ENCODE data around the gene INPP5A. TPM values are rescaled to one million over a fixed set of nuclear protein-coding genes. Genes with fewer than 3 reads are reported as not detected.

INPP5A gene
- polyA plus RNA-seq, 3 donors from 2014 or later, result 0.30 to 1.7 (median 0.48) TPM

GRCh38 chr10:132616170-132616995, 78.8 kb downstream of the INPP5A start:
- H3K4me3 Mint-ChIP-seq, result peak overlapping the region; percentile 46 to 86 (median 73)
- DNase-seq, result peak; percentile 92 to 94 (median 94)
- peaks cover 3 to 31% (median 5%) of the 10 kb centered on the region in 3 donors for H3K36me3 Mint-ChIP-seq
- peak overlapping the region; percentile 86 to 98 (median 95) for H3K27ac Mint-ChIP-seq
- H3K9me3 Mint-ChIP-seq, result peaks cover 10 to 31% (median 20%) of the 10 kb centered on the region in 6 donors
- H3K4me1 Mint-ChIP-seq, result peaks cover 36 to 45% of the 10 kb centered on the region in 2 donors
- H3K27me3 Mint-ChIP-seq (ENCODE audit: low read depth in 3 of 3), result peaks cover 23 to 38% (median 25%) of the 10 kb centered on the region in 3 donors

- H3K4me1 Mint-ChIP-seq, result peaks cover 35 to 42% of the 10 kb centered on the region in 2 donors
- H3K36me3 Mint-ChIP-seq, result peaks cover 3 to 30% (median 5%) of the 10 kb centered on the region in 3 donors
- H3K27ac Mint-ChIP-seq, result peak overlapping the region; percentile 86 to 98 (median 95)
- DNase-seq, result peak; percentile 56 to 63 (median 60)
- H3K4me3 Mint-ChIP-seq, result peak overlapping the region in 1 of 5 donors; percentile 5
- H3K27me3 Mint-ChIP-seq (ENCODE audit: low read depth in 3 of 3), result peaks cover 23 to 37% (median 25%) of the 10 kb centered on the region in 3 donors
- peaks cover 10 to 37% (median 21%) of the 10 kb centered on the region in 6 donors for H3K9me3 Mint-ChIP-seq
Measured at GRCh38 chr10:132616996-132617736, 79.6 kb downstream of the INPP5A start.

- H3K36me3 Mint-ChIP-seq, result peaks cover 3 to 27% (median 5%) of the 10 kb centered on the region in 3 donors
- H3K4me3 Mint-ChIP-seq, result peak overlapping the region in 1 of 5 donors; percentile 5
- peaks cover 22 to 33% (median 25%) of the 10 kb centered on the region in 3 donors for H3K27me3 Mint-ChIP-seq (ENCODE audit: low read depth in 3 of 3)
- peak overlapping the region; percentile 55 to 98 (median 95) for H3K27ac Mint-ChIP-seq
- H3K4me1 Mint-ChIP-seq, result peaks cover 29 to 37% of the 10 kb centered on the region in 2 donors
- DNase-seq, result no peak
- peaks cover 10 to 37% (median 21%) of the 10 kb centered on the region in 6 donors for H3K9me3 Mint-ChIP-seq
Measured at GRCh38 chr10:132617737-132618052, 80.1 kb downstream of the INPP5A start.

- peaks cover 27 to 36% of the 10 kb centered on the region in 2 donors for H3K4me1 Mint-ChIP-seq
- H3K27me3 Mint-ChIP-seq (ENCODE audit: low read depth in 3 of 3), result peaks cover 20 to 33% (median 25%) of the 10 kb centered on the region in 3 donors
- H3K4me3 Mint-ChIP-seq, result peak overlapping the region in 1 of 5 donors; percentile 27
- peaks cover 10 to 37% (median 21%) of the 10 kb centered on the region in 6 donors for H3K9me3 Mint-ChIP-seq
- H3K27ac Mint-ChIP-seq, result peak overlapping the region in 5 of 6 donors; percentile 78 to 98 (median 95)
- DNase-seq, result no peak
- H3K36me3 Mint-ChIP-seq, result peaks cover 3 to 27% (median 5%) of the 10 kb centered on the region in 3 donors
Measured at GRCh38 chr10:132618158-132618919, 80.8 kb downstream of the INPP5A start.

GRCh38 chr10:132619927-132620326, 82.3 kb downstream of the INPP5A start:
- no peak overlapping the region for H3K4me3 Mint-ChIP-seq

GRCh38 chr10:132624061-132624846, 86.7 kb downstream of the INPP5A start:
- H3K36me3 Mint-ChIP-seq, result peaks cover 0 to 15% (median 5%) of the 10 kb centered on the region in 3 donors
- H3K27ac Mint-ChIP-seq, result no peak overlapping the region
- no peak for DNase-seq
- H3K27me3 Mint-ChIP-seq (ENCODE audit: low read depth in 3 of 3), result peaks cover 3 to 15% (median 4%) of the 10 kb centered on the region in 3 donors
- H3K4me3 Mint-ChIP-seq, result no peak overlapping the region
- peaks cover 0 to 22% (median 11%) of the 10 kb centered on the region in 6 donors for H3K9me3 Mint-ChIP-seq
- peaks cover 13 to 16% of the 10 kb centered on the region in 2 donors for H3K4me1 Mint-ChIP-seq

More at GRCh38 chr10:132619927-132620326, 82.3 kb downstream of the INPP5A start:
- DNase-seq, result no peak
- Mint-ChIP-seq H3K27me3 (ENCODE audit: low read depth in 3 of 3) (peaks cover 17 to 31% (median 25%) of the 10 kb centered on the region in 3 donors), H3K36me3 (peaks cover 3 to 27% (median 5%) of the 10 kb centered on the region in 3 donors), H3K4me1 (peaks cover 27 to 29% of the 10 kb centered on the region in 2 donors), H3K9me3 (peaks cover 10 to 37% (median 21%) of the 10 kb centered on the region in 6 donors), H3K27ac (peak overlapping the region in 1 of 6 donors; percentile 64)

GRCh38 chr10:132624847-132625471, 87.4 kb downstream of the INPP5A start:
- DNase-seq, result no peak
- peaks cover 19 to 23% of the 10 kb centered on the region in 2 donors for H3K4me1 Mint-ChIP-seq
- H3K9me3 Mint-ChIP-seq, result peaks cover 0 to 20% (median 9%) of the 10 kb centered on the region in 6 donors
- H3K27me3 Mint-ChIP-seq (ENCODE audit: low read depth in 3 of 3), result peaks cover 3 to 18% (median 4%) of the 10 kb centered on the region in 3 donors
- H3K36me3 Mint-ChIP-seq, result peaks cover 0 to 13% (median 5%) of the 10 kb centered on the region in 3 donors
- no peak overlapping the region for H3K4me3 Mint-ChIP-seq
- H3K27ac Mint-ChIP-seq, result peak overlapping the region in 1 of 6 donors; percentile 22

GRCh38 chr10:132626019-132626760, 88.6 kb downstream of the INPP5A start:
- Mint-ChIP-seq H3K4me3 (no peak overlapping the region), H3K27ac (peak overlapping the region in 1 of 6 donors; percentile 34), H3K4me1 (peaks cover 27 to 34% of the 10 kb centered on the region in 2 donors), H3K36me3 (peaks cover 0 to 1% (median 0%) of the 10 kb centered on the region in 3 donors), H3K9me3 (peaks cover 0 to 8% (median 3%) of the 10 kb centered on the region in 6 donors), H3K27me3 (ENCODE audit: low read depth in 3 of 3) (peaks cover 3 to 19% (median 4%) of the 10 kb centered on the region in 3 donors)
- DNase-seq, result no peak

GRCh38 chr10:132626761-132627665, 89.4 kb downstream of the INPP5A start:
- Mint-ChIP-seq H3K27ac (peak overlapping the region in 2 of 6 donors; percentile 12 to 80), H3K27me3 (ENCODE audit: low read depth in 3 of 3) (peaks cover 2 to 18% (median 4%) of the 10 kb centered on the region in 3 donors), H3K4me3 (no peak overlapping the region), H3K4me1 (peaks cover 28 to 34% of the 10 kb centered on the region in 2 donors), H3K9me3 (no peaks in the 10 kb centered on the region), H3K36me3 (no peaks in the 10 kb centered on the region)
- DNase-seq, result no peak

GRCh38 chr10:132627666-132628531, 90.3 kb downstream of the INPP5A start:
- Mint-ChIP-seq H3K9me3 (peaks cover 0 to 2% (median 0%) of the 10 kb centered on the region in 6 donors), H3K27ac (peak overlapping the region in 5 of 6 donors; percentile 12 to 80 (median 30)), H3K4me1 (peaks cover 28 to 34% of the 10 kb centered on the region in 2 donors), H3K36me3 (no peaks in the 10 kb centered on the region), H3K4me3 (peak overlapping the region in 1 of 5 donors; percentile 57), H3K27me3 (ENCODE audit: low read depth in 3 of 3) (peaks cover 2 to 18% (median 4%) of the 10 kb centered on the region in 3 donors)
- DNase-seq, result no peak
